Endodermal cell (in vitro differentiated cells): ENCODE results near the gene MYL12B. TPM values are rescaled to one million over a fixed set of nuclear protein-coding genes. Genes with fewer than 3 reads are reported as not detected.

ENCODE experiments used
- DNase-seq: peaks from one replicate; pipeline ENCODE4 v3.0.0-alpha.2; 2017
- H3K27ac ChIP-seq: 2 replicates; pipeline ENCODE4 v1.5.1; 2013; ENCODE audit warnings: mild to moderate bottlenecking, low read depth, low read length, moderate library complexity
- H3K27me3 ChIP-seq: 2 replicates; pipeline ENCODE4 v1.6.1; 2013; ENCODE audit warnings: mild to moderate bottlenecking, low read length, moderate library complexity; ENCODE audit not compliant: insufficient read depth, control insufficient read depth, poor library complexity, severe bottlenecking
- H3K36me3 ChIP-seq: 2 replicates; pipeline ENCODE4 v1.7.0; 2013; ENCODE audit warnings: mild to moderate bottlenecking, low read length, moderate library complexity; ENCODE audit not compliant: control insufficient read depth, insufficient read depth
- H3K4me1 ChIP-seq: one replicate; pipeline ENCODE4 v1.7.0; 2013; ENCODE audit warnings: low read length; ENCODE audit not compliant: control insufficient read depth, insufficient read depth
- H3K4me3 ChIP-seq: 2 replicates; pipeline ENCODE4 v1.5.1; 2013; ENCODE audit warnings: mild to moderate bottlenecking, low read length, moderate library complexity
- H3K9ac ChIP-seq: 2 replicates; pipeline ENCODE4 v1.6.1; 2013; ENCODE audit warnings: mild to moderate bottlenecking, low read length, moderate library complexity; ENCODE audit not compliant: poor library complexity, severe bottlenecking; ENCODE audit errors: extremely low read depth
- H3K9me3 ChIP-seq: 2 replicates; pipeline ENCODE4 v1.6.1; 2013; ENCODE audit warnings: mild to moderate bottlenecking, low read length, moderate library complexity; ENCODE audit not compliant: control insufficient read depth
- H3K27ac Mint-ChIP-seq: 2 replicates; pipeline ENCODE4 v1.8.0; 2020; ENCODE audit warnings: mixed read lengths
- H3K27me3 Mint-ChIP-seq: 2 replicates; pipeline ENCODE4 v1.8.0; 2021; ENCODE audit warnings: mild to moderate bottlenecking, mixed read lengths; ENCODE audit not compliant: insufficient read depth
- H3K36me3 Mint-ChIP-seq: 2 replicates; pipeline ENCODE4 v1.8.0; 2020; ENCODE audit warnings: low read depth, mixed read lengths
- H3K4me1 Mint-ChIP-seq: 2 replicates; pipeline ENCODE4 v1.8.0; 2020; ENCODE audit warnings: mixed read lengths
- H3K4me3 Mint-ChIP-seq: 2 replicates; pipeline ENCODE4 v1.8.0; 2020; ENCODE audit warnings: mild to moderate bottlenecking, moderate library complexity, mixed read lengths
- H3K9me3 Mint-ChIP-seq: 2 replicates; pipeline ENCODE4 v1.8.0; 2020; ENCODE audit warnings: mild to moderate bottlenecking, mixed read lengths
- CTCF ChIP-seq: fragments of 200-600 bp; sonication (generic); conservative IDR thresholded peaks from 2 replicates; pipeline ENCODE4 v1.5.0; 2021; ENCODE audit warnings: antibody characterized with exemption, mild to moderate bottlenecking
- WGBS, 2 experiments: methylation state at CpG; one replicate each; pipeline versions ENCODE4 v1.1.5 to v1.1.7; 2013; ENCODE audit warnings: missing lambda C conversion rate in 2 of 2, mixed read lengths in 1 of 2; ENCODE audit not compliant: insufficient coverage in 1 of 2, insufficient read length in 1 of 2; 5-methylcytosine and 5-hydroxymethylcytosine counted together
- total RNA-seq, 2 donors: library from RNA; stranded (reverse); fragmentation: NEBNext Ultra II Directional in 1 of 2; extraction: Animal tissue kit (Norgen Biotek cat#: 25700) in 1 of 2; gene quantifications; 2 replicates in 1 of 2; 3 replicates in 1 of 2; pipeline ENCODE4 v1.2.1, GENCODE V29; 2021

MYL12B gene
- total RNA-seq, 2 donors from 2014 or later = 190 to 198 TPM

DNA sequence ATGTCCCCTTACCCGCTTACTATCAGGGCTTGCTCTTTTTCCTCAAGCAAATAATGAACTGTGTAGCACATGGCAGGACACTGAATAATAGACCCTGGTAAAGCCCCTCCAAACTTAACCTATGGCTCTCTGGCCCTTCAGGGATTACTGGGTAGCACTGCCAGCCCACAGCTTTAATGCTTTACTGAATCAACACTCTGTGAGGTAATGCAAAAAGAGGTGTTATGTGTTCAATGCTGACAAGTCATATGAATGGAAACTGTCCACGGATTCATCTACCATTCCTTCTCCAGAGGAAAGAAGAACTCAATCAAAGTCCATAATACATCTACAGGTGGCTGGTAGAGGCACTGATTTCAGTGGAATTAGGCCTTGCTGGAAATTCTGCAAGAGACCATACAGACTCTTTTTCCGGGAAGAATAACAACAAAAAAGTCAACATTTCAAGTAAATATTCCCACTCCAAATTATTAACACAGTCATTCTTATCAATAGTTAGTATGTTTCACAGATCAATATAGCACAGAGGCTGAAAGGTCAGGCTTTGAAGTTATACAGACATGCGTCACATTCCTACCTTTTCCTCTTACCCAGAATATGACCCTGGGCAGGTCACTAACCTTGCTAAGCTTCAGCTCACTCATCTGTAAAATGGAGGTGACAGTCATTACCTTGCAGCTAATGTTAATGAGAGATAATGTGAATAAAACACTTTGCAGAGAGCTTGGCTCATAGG is 28.3 kb upstream of the MYL12B start:
- H3K27me3 ChIP-seq = no peaks in the 10 kb centered on the region
- Mint-ChIP-seq H3K4me3 (no peak overlapping the region), H3K9me3 (peaks cover 9% of the 10 kb centered on the region), H3K4me1 (peaks cover 8% of the 10 kb centered on the region), H3K36me3 (no peaks in the 10 kb centered on the region), H3K27me3 (no peaks in the 10 kb centered on the region), H3K27ac (no peak overlapping the region)
- WGBS, 2 experiments = 93 to 94% methylated on average over 2 to 4 of the region's 4 CpGs
- no peak overlapping the region for H3K9ac ChIP-seq
- DNase-seq = no peak
- no peaks in the 10 kb centered on the region for H3K36me3 ChIP-seq
- peaks cover 8% of the 10 kb centered on the region for H3K9me3 ChIP-seq
- no peak for TF ChIP-seq CTCF
- no peak overlapping the region for H3K4me3 ChIP-seq
- H3K27ac ChIP-seq = no peak overlapping the region
- no peaks in the 10 kb centered on the region for H3K4me1 ChIP-seq

GRCh38 chr18:3234457-3234856 is 27.5 kb upstream of the MYL12B start:
- Mint-ChIP-seq H3K27ac (no peak overlapping the region), H3K4me3 (no peak overlapping the region), H3K9me3 (peaks cover 16% of the 10 kb centered on the region), H3K27me3 (no peaks in the 10 kb centered on the region), H3K4me1 (peaks cover 8% of the 10 kb centered on the region), H3K36me3 (no peaks in the 10 kb centered on the region)
- no peak overlapping the region for H3K27ac ChIP-seq
- H3K36me3 ChIP-seq = no peaks in the 10 kb centered on the region
- peaks cover 10% of the 10 kb centered on the region for H3K9me3 ChIP-seq
- no peak for DNase-seq
- no peak for TF ChIP-seq CTCF
- no peak overlapping the region for H3K4me3 ChIP-seq
- H3K9ac ChIP-seq = no peak overlapping the region
- 84 to 90% methylated on average over 5 of the region's 5 CpGs for WGBS, 2 experiments
- no peaks in the 10 kb centered on the region for H3K27me3 ChIP-seq
- no peaks in the 10 kb centered on the region for H3K4me1 ChIP-seq

GRCh38 chr18:3235846-3236245 is 26.1 kb upstream of the MYL12B start:
- Mint-ChIP-seq H3K27me3 (no peaks in the 10 kb centered on the region), H3K9me3 (peaks cover 24% of the 10 kb centered on the region), H3K27ac (no peak overlapping the region), H3K4me1 (peaks cover 8% of the 10 kb centered on the region), H3K36me3 (peaks cover 5% of the 10 kb centered on the region), H3K4me3 (no peak overlapping the region)
- Histone ChIP-seq H3K9ac (no peak overlapping the region), H3K27me3 (no peaks in the 10 kb centered on the region), H3K36me3 (no peaks in the 10 kb centered on the region), H3K4me1 (no peaks in the 10 kb centered on the region), H3K4me3 (no peak overlapping the region), H3K9me3 (peaks cover 14% of the 10 kb centered on the region), H3K27ac (no peak overlapping the region)
- DNase-seq = no peak
- TF ChIP-seq CTCF = no peak
- 91 to 95% methylated on average over 1 to 2 of the region's 2 CpGs for WGBS, 2 experiments
